Skeletal muscle cell (primary cell): ENCODE results near the gene RERG.
A peak's percentile ranks its signal among the peaks of the same experiment; 100 is the strongest.

Experiments
- DNase-seq: peaks from one replicate; pipeline ENCODE4 v3.0.0-alpha.2; 2010; ENCODE audit warnings: low read depth
- H3K4me3 ChIP-seq: 2 replicates; pipeline ENCODE4 v1.5.1; 2011; ENCODE audit warnings: low read depth, mild to moderate bottlenecking, control low read depth, low read length, moderate library complexity

Gene RERG

DNA sequence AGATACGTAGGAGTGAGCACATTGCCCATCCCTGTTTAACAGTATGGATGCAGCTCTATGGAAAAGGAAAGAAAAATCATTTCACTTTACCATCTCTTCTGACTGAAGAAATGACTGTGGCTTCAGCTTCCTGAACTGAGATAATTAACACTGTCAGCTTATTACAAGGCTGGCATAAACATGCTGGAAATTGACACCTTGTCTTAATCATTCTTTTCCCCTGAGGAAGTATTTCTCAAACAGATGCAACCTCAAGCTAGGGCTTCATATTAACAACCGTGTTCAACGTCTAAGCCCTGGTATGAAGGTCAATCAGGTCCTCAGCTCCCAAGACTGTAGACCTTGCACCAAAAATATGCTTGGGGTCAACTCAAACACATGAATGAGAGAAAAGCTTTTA is 25.0 kb downstream of the RERG start:
- no peak overlapping the region for H3K4me3 ChIP-seq
- DNase-seq: no peak

DNA sequence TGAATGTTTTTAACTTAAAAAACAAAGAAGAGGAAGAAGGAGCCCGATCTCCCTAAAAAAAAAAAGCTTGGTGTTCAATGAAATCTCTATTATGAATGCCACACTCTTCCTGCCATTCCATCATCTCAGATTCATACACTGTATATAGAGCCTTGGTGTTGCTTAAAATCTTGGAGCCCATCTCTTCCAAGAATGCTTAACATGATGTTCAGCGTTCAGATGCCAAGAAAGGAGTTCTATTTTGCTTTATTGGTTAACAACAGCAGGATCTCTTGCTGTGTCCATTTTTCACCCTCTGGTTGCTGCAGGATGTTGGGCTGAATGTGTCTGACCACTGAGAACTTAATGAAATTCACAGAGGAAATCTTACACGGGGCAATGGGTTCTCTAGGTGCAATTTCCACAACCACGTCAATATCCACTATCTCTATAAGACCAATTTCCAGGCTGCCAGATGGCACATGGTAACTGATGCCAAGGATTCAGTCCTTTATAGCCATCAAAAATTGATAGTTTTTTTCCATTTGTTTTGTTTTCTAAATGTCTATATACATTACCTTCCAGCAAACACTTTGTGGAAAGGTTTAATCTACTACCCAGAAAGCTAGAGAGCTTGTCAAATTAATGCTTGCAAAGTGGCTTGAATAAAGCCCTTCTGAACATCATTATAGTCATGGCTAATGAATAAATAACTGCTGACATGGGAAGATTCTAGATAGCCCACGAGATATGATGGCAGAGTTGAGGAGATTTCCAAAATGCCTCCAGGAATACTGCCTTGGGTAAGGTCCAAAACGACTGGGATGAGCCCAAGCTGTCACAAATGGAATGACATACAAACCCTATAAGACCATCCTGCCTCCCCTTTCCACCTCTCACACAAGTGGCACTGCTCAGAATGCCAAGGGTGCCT is 26.5 kb downstream of the RERG start:
- no peak overlapping the region for H3K4me3 ChIP-seq
- DNase-seq: no peak

DNA sequence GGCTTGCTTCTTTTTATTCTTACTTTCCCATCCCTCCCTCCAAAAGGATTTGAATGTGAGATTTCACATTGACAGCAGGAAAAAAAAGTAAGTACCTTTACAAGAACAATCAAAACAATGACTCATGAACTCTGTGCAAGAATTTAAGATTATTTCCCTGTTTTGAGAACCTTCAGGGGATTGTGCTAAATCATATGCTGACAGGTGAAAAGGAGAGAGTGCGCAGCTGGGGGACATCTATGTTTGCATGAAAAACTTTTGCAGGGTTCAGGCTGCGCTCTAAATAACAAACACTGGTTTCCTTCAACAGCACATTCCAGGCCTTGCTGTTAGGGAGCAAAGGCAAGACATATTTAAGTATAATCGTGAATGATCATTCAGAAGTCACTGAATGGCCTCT is 27.3 kb downstream of the RERG start:
- DNase-seq: peak; percentile 8
- no peak overlapping the region for H3K4me3 ChIP-seq

GRCh38 chr12:15192720-15193119 is 28.5 kb downstream of the RERG start:
- DNase-seq: no peak

DNA sequence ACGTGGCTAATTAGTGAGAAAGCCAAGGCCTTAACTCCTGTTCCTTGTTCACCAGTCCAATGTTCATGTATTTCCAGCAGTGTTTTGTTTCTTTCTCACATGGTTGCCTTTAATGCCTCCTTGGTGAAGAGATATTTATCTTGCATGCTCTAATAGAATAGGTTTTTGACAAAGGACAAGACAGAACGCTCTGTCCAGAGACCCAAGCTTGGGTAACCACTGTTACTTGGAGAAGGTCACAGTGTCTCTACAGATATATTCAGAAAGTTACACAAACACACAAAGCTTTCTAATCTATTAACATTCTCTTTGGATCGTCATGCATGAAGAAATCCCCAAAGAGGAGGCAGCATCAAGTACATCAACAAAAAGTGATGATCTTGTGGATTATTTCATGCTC is 33.1 kb downstream of the RERG start:
- H3K4me3 ChIP-seq: no peak overlapping the region
- no peak for DNase-seq

More at GRCh38 chr12:15192720-15193119, 28.5 kb downstream of the RERG start:
- H3K4me3 ChIP-seq: no peak overlapping the region

DNA sequence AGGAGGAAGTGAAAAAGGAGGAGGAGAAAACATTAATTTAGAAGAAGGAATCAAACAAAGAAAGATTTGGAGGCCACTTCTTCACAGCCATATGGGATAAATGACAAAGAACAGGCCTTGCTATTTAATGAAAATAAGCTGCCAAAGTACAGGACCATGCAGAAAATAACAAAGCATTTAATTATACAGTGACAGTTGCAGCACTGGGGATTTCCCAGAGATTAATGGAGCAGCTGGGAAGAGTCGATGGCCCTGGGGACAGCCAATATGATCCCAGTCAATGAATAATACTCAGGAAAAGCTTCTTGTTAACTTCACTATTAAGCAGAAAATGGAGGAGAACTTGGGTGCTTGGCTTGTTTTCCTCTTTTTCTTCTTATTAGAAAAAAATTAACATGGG is 34.6 kb downstream of the RERG start:
- H3K4me3 ChIP-seq: no peak overlapping the region
- no peak for DNase-seq

GRCh38 chr12:15184484-15184883 is 36.7 kb downstream of the RERG start:
- DNase-seq: no peak
- H3K4me3 ChIP-seq: no peak overlapping the region

GRCh38 chr12:15183821-15184220 is 37.4 kb downstream of the RERG start:
- DNase-seq: no peak
- no peak overlapping the region for H3K4me3 ChIP-seq

- no peak for DNase-seq
- H3K4me3 ChIP-seq: no peak overlapping the region
Measured at GRCh38 chr12:15181017-15181683, 40.1 kb downstream of the RERG start.

- no peak overlapping the region for H3K4me3 ChIP-seq
- DNase-seq: no peak
Measured at GRCh38 chr12:15180325-15180724, 40.9 kb downstream of the RERG start.

DNA sequence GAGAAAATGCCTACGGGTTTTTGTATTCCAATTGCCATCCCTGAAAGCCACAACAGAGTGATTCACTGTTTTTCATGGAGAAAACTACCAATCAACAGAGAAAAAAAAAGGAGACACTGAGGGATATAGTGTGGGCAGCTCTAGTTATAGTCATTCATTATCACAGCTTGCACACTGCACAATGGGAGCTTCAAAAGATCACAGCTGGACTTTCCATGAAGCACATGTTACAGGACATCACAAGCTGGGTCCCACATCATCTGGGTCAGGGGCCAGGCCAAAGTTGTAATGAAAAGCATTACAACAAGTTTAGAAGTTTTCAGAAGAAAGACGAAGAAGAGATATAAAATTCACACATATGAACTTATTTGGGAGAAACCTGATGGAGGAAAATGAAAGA is 41.5 kb downstream of the RERG start:
- DNase-seq: no peak
- no peak overlapping the region for H3K4me3 ChIP-seq

- DNase-seq: no peak
- no peak overlapping the region for H3K4me3 ChIP-seq
Measured at GRCh38 chr12:15173142-15173541, 48.1 kb downstream of the RERG start.

DNA sequence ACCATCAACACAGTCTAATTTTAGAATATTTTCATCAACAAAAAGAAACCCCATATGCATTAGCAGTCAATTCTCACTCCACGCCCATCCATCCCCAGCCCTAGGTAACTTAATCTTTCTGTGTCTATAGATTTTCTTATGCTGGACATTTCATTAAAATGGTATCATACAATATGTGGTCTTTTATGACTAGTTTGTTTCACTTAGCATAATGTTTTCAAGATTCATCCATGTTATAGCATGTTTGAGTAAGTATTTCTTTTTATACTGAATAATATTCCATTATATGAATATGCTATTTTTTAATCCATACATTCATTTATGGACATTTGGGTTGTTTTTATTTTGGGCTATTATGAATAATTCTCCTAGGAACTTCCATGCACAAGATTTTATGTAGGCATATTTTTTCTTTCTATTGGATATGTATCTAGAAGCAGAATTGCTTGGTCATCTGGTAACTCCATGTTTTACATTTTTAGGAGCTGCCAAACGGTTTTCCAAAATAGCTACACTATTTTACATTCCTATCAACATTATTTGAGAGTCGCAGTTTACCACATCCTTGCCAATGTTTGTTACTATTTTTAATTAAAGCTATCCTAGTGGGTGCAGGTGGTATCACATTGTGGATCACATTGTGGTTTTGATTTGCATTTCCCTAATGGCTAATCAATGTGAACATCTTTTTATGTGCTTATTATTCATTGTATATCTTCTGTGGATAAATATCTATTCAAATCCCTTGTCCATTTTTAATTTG is 49.0 kb downstream of the RERG start:
- no peak overlapping the region for H3K4me3 ChIP-seq
- DNase-seq: no peak

- H3K4me3 ChIP-seq: no peak overlapping the region
- no peak for DNase-seq
Measured at GRCh38 chr12:15171012-15171655, 50.1 kb downstream of the RERG start.

DNA sequence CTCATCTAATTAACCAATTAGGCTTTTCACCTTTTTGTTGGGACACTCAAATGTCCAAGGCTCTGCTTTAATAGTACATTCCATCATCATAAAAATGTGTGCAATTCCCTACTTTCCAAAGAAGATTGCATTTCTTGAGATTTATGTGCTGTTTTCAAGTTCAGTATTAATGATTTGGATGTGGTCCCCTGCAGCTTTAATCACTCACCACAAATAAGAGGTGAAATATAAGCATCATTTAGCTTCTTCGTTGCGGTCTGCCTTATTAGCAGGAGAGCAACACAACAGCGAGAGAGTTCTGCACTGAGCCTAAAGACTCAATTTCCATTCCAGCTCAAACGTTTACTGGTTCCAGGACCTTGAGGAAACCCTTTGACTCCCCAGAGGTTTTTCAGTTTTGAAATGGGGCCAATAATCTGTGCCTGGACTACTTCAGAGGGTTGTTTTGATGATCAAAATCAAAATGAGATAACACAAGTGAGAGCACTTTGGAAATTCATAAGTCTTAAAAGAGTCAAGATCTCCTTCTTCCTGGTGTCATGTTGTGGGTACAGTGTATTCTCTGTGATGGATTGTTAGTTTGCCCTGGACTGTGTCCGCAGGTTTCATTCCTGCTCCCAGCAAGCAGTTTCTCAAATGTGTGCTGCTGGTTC is 53.1 kb downstream of the RERG start:
- no peak for DNase-seq

DNA sequence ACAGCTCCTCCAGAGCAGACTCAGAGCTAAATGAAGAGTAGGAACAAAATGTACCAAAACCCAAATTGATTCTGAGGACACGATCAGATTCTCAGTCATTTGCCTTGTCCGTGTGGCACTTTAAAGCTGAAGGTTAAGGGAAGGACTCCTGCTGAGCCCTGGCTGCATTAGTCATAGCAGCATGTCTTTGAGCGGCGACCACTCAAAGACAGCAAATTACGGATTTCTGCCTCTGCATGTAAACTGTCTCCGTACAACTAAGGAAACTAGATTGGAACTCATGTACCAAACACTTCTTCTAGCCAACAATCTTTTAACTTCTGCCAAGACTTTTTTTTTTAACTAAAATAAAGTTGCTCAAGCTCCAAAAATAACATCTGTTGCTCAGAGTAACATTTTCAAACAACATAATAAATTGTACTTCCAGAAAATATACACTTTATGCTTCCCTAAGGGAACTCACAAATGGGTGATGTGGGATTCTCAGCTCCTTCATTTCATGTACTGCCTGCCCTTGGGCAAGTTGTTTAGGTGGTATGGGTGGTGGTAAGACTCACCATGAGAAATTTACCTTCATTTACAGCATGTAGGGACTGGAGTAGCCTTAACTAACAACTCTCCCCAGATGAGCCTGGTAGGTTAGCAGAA is 56.1 kb downstream of the RERG start:
- DNase-seq: peak; percentile 12
- no peak overlapping the region for H3K4me3 ChIP-seq

More for the DNA sequence above, 53.1 kb downstream of the RERG start:
- no peak overlapping the region for H3K4me3 ChIP-seq

GRCh38 chr12:15163030-15163976 is 57.9 kb downstream of the RERG start:
- no peak for DNase-seq
- no peak overlapping the region for H3K4me3 ChIP-seq

GRCh38 chr12:15158083-15158482 is 63.1 kb downstream of the RERG start:
- no peak for DNase-seq

More at GRCh38 chr12:15158083-15158482, 63.1 kb downstream of the RERG start:
- H3K4me3 ChIP-seq: no peak overlapping the region
